K562 (cell line): ENCODE results near the gene LRRC3C. TPM values are rescaled to one million over a fixed set of nuclear protein-coding genes. Genes with fewer than 3 reads are reported as not detected.

ENCODE experiments used
- ATAC-seq: fragments of 200-7000 bp; cut with Tn5 transposase; 3 replicates; pipeline ENCODE4 v1.9.1; 2020; ENCODE audit warnings: moderate library complexity
- BruUV-seq: library from RNA; stranded (reverse); fragments of 400-500 nt; replicated peaks from 2 replicates; lab custom pipeline; 2021; lab: Mats Ljungman, UMichigan
- CTCF ChIA-PET: fragments of 300-600 bp; formaldehyde crosslinking; extraction: SDS; loops from one replicate; lab custom pipeline; 2021; ENCODE audit warnings: low intra/inter-chr PET ratio; lab: Yijun Ruan, JAX
- POLR2A ChIA-PET: fragments of 300-600, 350-650 bp; sonication (Branson Sonifier 250); formaldehyde crosslinking; extraction: SDS; loops from one replicate; lab custom pipeline; 2021; ENCODE audit warnings: antibody characterized with exemption, inconsistent platforms; lab: Yijun Ruan, JAX
- DNase-seq, 4 experiments: peaks; one replicate each; pipeline versions ENCODE4 v3.0.0 to v3.0.0-alpha.2; 2011 to 2018; ENCODE audit warnings: low spot score in 3 of 4, mixed read lengths in 3 of 4; ENCODE audit errors: extremely low read depth in 1 of 4
- FAIRE-seq: peaks from 2 replicates; lab custom pipeline; 2011; peaks lifted over from hg19 to GRCh38; lab: Jason Lieb, UNC
- H2AFZ ChIP-seq: 2 replicates; pipeline ENCODE4 v1.6.0; 2011; ENCODE audit warnings: low read depth, low read length, control low read depth, inconsistent platforms
- H3K27ac ChIP-seq: fragments of 200-600 bp; 3 replicates; pipeline ENCODE4 v1.8.0; 2011; ENCODE audit warnings: low read depth, mild to moderate bottlenecking, control low read depth, inconsistent platforms, low read length, moderate library complexity, mixed read lengths; ENCODE audit errors: extremely low read depth
- H3K27me3 ChIP-seq, 2 experiments: fragments of 300-600 bp in 1 of 2; 2 replicates in 1 of 2; 3 replicates in 1 of 2; pipeline versions ENCODE4 v1.6.0 to v1.8.0; 2011; ENCODE audit warnings: inconsistent platforms in 2 of 2, low read length in 2 of 2, mild to moderate bottlenecking in 1 of 2, mixed read lengths in 1 of 2, moderate library complexity in 1 of 2; ENCODE audit not compliant: control insufficient read depth in 2 of 2, insufficient read depth in 2 of 2
- H3K36me3 ChIP-seq: fragments of 300-600 bp; 3 replicates; pipeline ENCODE4 v1.8.0; 2011; ENCODE audit warnings: mild to moderate bottlenecking, low read length, inconsistent platforms; ENCODE audit not compliant: control insufficient read depth, insufficient read depth
- H3K4me1 ChIP-seq, 2 experiments: fragments of 200-600 bp in 1 of 2; replicated peaks in 1 of 2; 2 replicates in 1 of 2; 3 replicates in 1 of 2; pipeline versions ENCODE4 v1.5.1 to v1.8.0; 2011; ENCODE audit warnings: inconsistent platforms in 2 of 2, low read length in 2 of 2, mild to moderate bottlenecking in 1 of 2, mixed read lengths in 1 of 2, moderate library complexity in 1 of 2; ENCODE audit not compliant: control insufficient read depth in 2 of 2, insufficient read depth in 2 of 2
- H3K4me2 ChIP-seq: 2 replicates; pipeline ENCODE4 v1.6.1; 2011; ENCODE audit warnings: low read length, control low read depth, inconsistent platforms, mixed read lengths; ENCODE audit not compliant: insufficient read depth
- H3K4me3 ChIP-seq: fragments of 200-600 bp; sonication (generic), shearing (Covaris generic); 2 replicates; pipeline ENCODE4 v1.5.1; 2016; ENCODE audit warnings: control low read depth, inconsistent platforms
- H3K79me2 ChIP-seq: fragments of 200-600 bp; 3 replicates; pipeline ENCODE4 v1.8.0; 2011; ENCODE audit warnings: low read length, inconsistent platforms; ENCODE audit not compliant: control insufficient read depth, insufficient read depth
- H3K9ac ChIP-seq, 2 experiments: 2 replicates each; pipeline versions ENCODE4 v1.6.0 to v1.6.1; 2011; ENCODE audit warnings: low read depth in 2 of 2, low read length in 2 of 2, control low read depth in 1 of 2, inconsistent platforms in 1 of 2, mild to moderate bottlenecking in 1 of 2, mixed read lengths in 1 of 2; ENCODE audit not compliant: insufficient read depth in 1 of 2
- H3K9me1 ChIP-seq: one replicate; pipeline ENCODE4 v1.6.0; 2011; ENCODE audit warnings: inconsistent platforms, mild to moderate bottlenecking, low read length, moderate library complexity; ENCODE audit not compliant: control insufficient read depth, insufficient read depth
- H3K9me3 ChIP-seq: replicated peaks from 2 replicates; pipeline ENCODE4 v1.5.1; 2011; ENCODE audit warnings: low read depth, low read length, inconsistent platforms; ENCODE audit not compliant: control insufficient read depth, insufficient read depth
- H4K20me1 ChIP-seq: replicated peaks from 2 replicates; pipeline ENCODE4 v1.6.1; 2011; ENCODE audit warnings: low read length, inconsistent platforms, mixed read lengths; ENCODE audit not compliant: control insufficient read depth, insufficient read depth
- ARID1B ChIP-seq: fragments of 450-650 bp; IDR thresholded peaks from 2 replicates; pipeline ENCODE4 v1.6.1; 2016; ENCODE audit warnings: antibody characterized with exemption, mild to moderate bottlenecking, inconsistent platforms
- CEBPZ ChIP-seq: fragments of 150-350 bp; IDR thresholded peaks from 2 replicates; pipeline ENCODE4 v1.6.1; 2014; ENCODE audit warnings: low read depth, mild to moderate bottlenecking, low read length, borderline replicate concordance
- FOXJ2 ChIP-seq: fragments of 200-800 bp; sonication (Bioruptor generic); IDR thresholded peaks from 2 replicates; pipeline ENCODE4 v1.6.1; 2016; ENCODE audit warnings: missing genetic modification characterization, missing compliant biosample characterization
- FOXO4 ChIP-seq: fragments of 450-650 bp; formaldehyde crosslinking; IDR thresholded peaks from 2 replicates; pipeline ENCODE4 v1.4.0; 2020; ENCODE audit warnings: mild to moderate bottlenecking, moderate library complexity
- HEY1 ChIP-seq: fragments of 250-450 bp; sonication (Bioruptor Pico); IDR thresholded peaks from 2 replicates; pipeline ENCODE4 v1.5.0; 2020; ENCODE audit warnings: mild to moderate bottlenecking, moderate library complexity, borderline replicate concordance
- HIVEP1 ChIP-seq: fragments of 250-450 bp; sonication (Bioruptor Pico); IDR thresholded peaks from 2 replicates; pipeline ENCODE4 v1.4.0; 2020; ENCODE audit warnings: mild to moderate bottlenecking
- KAT8 ChIP-seq: fragments of 450-650 bp; IDR thresholded peaks from 2 replicates; pipeline ENCODE4 v1.6.1; 2016; ENCODE audit warnings: low read depth, mild to moderate bottlenecking
- KLF10 ChIP-seq: fragments of 250-450 bp; sonication (Bioruptor Pico); IDR thresholded peaks from 2 replicates; pipeline ENCODE4 v1.6.1; 2021; ENCODE audit warnings: matching md5 sums
- SAFB ChIP-seq: fragments of 200-400 bp; formaldehyde crosslinking; IDR thresholded peaks from 2 replicates; pipeline ENCODE4 v1.6.1; 2017; ENCODE audit warnings: low read depth, low read length, borderline replicate concordance
- ZFX ChIP-seq: sonication (generic); formaldehyde crosslinking; IDR thresholded peaks from 2 replicates; pipeline ENCODE4 v1.8.0; 2022; ENCODE audit warnings: mild to moderate bottlenecking, missing genetic modification reagents, moderate library complexity
- ZNF280B ChIP-seq: fragments of 250-450 bp; sonication (Bioruptor Pico); IDR thresholded peaks from 2 replicates; pipeline ENCODE4 v1.5.1; 2021; ENCODE audit warnings: mild to moderate bottlenecking
- ZNF282 ChIP-seq: sonication (generic); formaldehyde crosslinking; IDR thresholded peaks from 2 replicates; pipeline ENCODE4 v1.8.1; 2023; ENCODE audit warnings: missing genetic modification reagents
- ZSCAN29 ChIP-seq: fragments of 450-650 bp; IDR thresholded peaks from 2 replicates; pipeline ENCODE4 v1.6.1; 2017
- ZZZ3 ChIP-seq: fragments of 450-650 bp; IDR thresholded peaks from 2 replicates; pipeline ENCODE4 v1.6.1; 2016; ENCODE audit warnings: antibody characterized with exemption, mild to moderate bottlenecking, moderate library complexity
- WGBS: fragments of 100-300 bp; shearing (Covaris generic); methylation state at CpG from one replicate; pipeline ENCODE4 v1.1.6; 2016; ENCODE audit warnings: low coverage, mixed read lengths; ENCODE audit not compliant: insufficient coverage; ENCODE audit errors: missing lambda C conversion rate; 5-methylcytosine and 5-hydroxymethylcytosine counted together
- in situ Hi-C: fragments of 300-500 bp; cut with MboI; formaldehyde crosslinking; loops from 4 replicates; pipeline ENCODE4 v1.15.0; 2018; ENCODE audit warnings: inconsistent platforms, mixed read lengths
- intact Hi-C: fragments of 100-400 bp; cut with micrococcal nuclease; formaldehyde crosslinking; loops from 2 replicates; pipeline ENCODE4 v1.14.2; 2022
- polyA plus RNA-seq, 8 experiments: library from polyadenylated mRNA; depleted of rRNA in 4 of 8; stranded (reverse) in 5 of 8; unstranded in 3 of 8; fragments of >200 nt; fragmentation: Nextera tagmentation in 2 of 8; fragmentation: Illumina TruSeq in 1 of 8; extraction: Ambion mirVana in 2 of 8; extraction: Trizol in 1 of 8; gene quantifications; 2 replicates each; pipeline versions ENCODE4 v1.2.1 to v1.2.3, GENCODE V29; 2011 to 2014; ENCODE audit warnings: inconsistent platforms in 1 of 8, missing spikeins in 1 of 8
- total RNA-seq, 7 experiments: library from RNA; depleted of rRNA in 6 of 7; stranded (reverse); fragments of >200 nt in 6 of 7; fragmentation: Illumina TruSeq in 2 of 7; extraction: Trizol in 2 of 7; gene quantifications; 2 replicates each; pipeline versions ENCODE4 v1.2.1 to v1.2.3, GENCODE V29; 2011 to 2021; ENCODE audit warnings: low replicate concordance in 1 of 7

The LRRC3C gene
- total and polyA plus RNA-seq, 9 of the 15 experiments (the other 6 are each of a cell fraction or from before 2014, with no cell fraction given): not detected

GRCh38 chr17:39968761-39969160 lies 41.2 kb downstream of the LRRC3C start:
- WGBS: 29% methylated on average over 2 of the region's 2 CpGs
- CTCF ChIA-PET: no interaction called here
- POLR2A ChIA-PET: interaction anchor here (0.6 to 1.9 kb wide), 4 partner anchors 10 to 345 kb away, joined by 3 to 8 read pairs (median 4); no protein-coding TSS in a partner anchor
- no peaks in the 10 kb centered on the region for H3K9me1 ChIP-seq
- no peak overlapping the region for H3K27ac ChIP-seq
- H3K79me2 ChIP-seq: no peaks in the 10 kb centered on the region
- no peaks in the 10 kb centered on the region for H3K36me3 ChIP-seq
- no peak overlapping the region for H3K4me2 ChIP-seq
- no peak overlapping the region for H3K4me3 ChIP-seq
- H3K4me1 ChIP-seq: peaks cover 19 to 22% of the 10 kb centered on the region in 2 experiments
- H3K27me3 ChIP-seq: peaks cover 5 to 8% of the 10 kb centered on the region in 2 experiments; a peak in 2 of 5 replicates
- FAIRE-seq (no peak), DNase-seq (no peak), ATAC-seq (no peak)
- in situ Hi-C loops: no loop called here
- intact Hi-C loops: no loop called here
- no peaks in the 10 kb centered on the region for H4K20me1 ChIP-seq
- no peak overlapping the region for H2AFZ ChIP-seq
- TF ChIP-seq CEBPZ (no peak), KAT8 (no peak), SAFB (no peak), ZFX (CRISPR knock-in tag) (no peak), ZZZ3 (no peak), ARID1B (no peak), FOXJ2 (tag) (no peak), HEY1 (CRISPR knock-in tag) (no peak), ZNF280B (CRISPR knock-in tag) (no peak), KLF10 (CRISPR knock-in tag) (no peak), FOXO4 (no peak), ZNF282 (CRISPR knock-in tag) (no peak), HIVEP1 (no peak), ZSCAN29 (no peak)
- no TSS peak for BruUV-seq
- H3K9me3 ChIP-seq: no peaks in the 10 kb centered on the region
- no peak overlapping the region for H3K9ac ChIP-seq
